ENCODE measurements around the gene FGF14.

FGF14 gene

DNA sequence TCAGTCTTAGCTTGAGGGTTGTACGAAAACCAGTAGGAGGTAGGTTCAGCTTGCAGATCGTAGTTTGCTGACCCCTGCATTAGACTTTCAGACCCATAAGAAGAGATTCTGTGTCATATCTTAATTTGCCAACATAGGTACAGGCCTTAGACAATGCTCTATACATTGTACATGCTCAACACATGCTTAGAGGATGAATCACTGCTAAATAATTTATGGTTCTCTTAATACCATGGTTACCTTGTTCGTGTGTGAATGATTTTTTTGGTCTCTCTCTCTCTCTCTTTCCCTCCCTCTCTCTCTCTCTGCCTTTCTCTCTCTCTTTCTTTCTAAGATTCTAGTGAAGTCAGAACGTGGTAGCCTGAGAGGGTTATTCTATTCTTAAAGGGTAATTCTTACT lies 112.2 kb downstream of the FGF14 start:
- no peak for TF ChIP-seq ZFX (IDR thresholded peaks at IDR 0.05; ENCODE audit: borderline replicate concordance)
- TF ChIP-seq, protein P1, sequence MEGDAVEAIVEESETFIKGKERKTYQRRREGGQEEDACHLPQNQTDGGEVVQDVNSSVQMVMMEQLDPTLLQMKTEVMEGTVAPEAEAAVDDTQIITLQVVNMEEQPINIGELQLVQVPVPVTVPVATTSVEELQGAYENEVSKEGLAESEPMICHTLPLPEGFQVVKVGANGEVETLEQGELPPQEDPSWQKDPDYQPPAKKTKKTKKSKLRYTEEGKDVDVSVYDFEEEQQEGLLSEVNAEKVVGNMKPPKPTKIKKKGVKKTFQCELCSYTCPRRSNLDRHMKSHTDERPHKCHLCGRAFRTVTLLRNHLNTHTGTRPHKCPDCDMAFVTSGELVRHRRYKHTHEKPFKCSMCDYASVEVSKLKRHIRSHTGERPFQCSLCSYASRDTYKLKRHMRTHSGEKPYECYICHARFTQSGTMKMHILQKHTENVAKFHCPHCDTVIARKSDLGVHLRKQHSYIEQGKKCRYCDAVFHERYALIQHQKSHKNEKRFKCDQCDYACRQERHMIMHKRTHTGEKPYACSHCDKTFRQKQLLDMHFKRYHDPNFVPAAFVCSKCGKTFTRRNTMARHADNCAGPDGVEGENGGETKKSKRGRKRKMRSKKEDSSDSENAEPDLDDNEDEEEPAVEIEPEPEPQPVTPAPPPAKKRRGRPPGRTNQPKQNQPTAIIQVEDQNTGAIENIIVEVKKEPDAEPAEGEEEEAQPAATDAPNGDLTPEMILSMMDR (IDR thresholded peaks at IDR 0.05): no peak
- no peak overlapping the region for H3K27ac ChIP-seq

- TF ChIP-seq, protein P1 (IDR thresholded peaks at IDR 0.05): no peak
- TF ChIP-seq ZFX (IDR thresholded peaks at IDR 0.05; ENCODE audit: borderline replicate concordance): no peak
- no peak overlapping the region for H3K27ac ChIP-seq
These were observed 115.5 kb downstream of the FGF14 start for GRCh38 chr13:102286326-102286725.

- TF ChIP-seq, protein P1 (IDR thresholded peaks at IDR 0.05): no peak
- no peak for TF ChIP-seq ZFX (IDR thresholded peaks at IDR 0.05; ENCODE audit: borderline replicate concordance)
These were observed 121.5 kb downstream of the FGF14 start for GRCh38 chr13:102280366-102280765.

GRCh38 chr13:102277286-102277685 lies 124.6 kb downstream of the FGF14 start:
- TF ChIP-seq, protein P1 (IDR thresholded peaks at IDR 0.05): no peak
- no peak for TF ChIP-seq ZFX (IDR thresholded peaks at IDR 0.05; ENCODE audit: borderline replicate concordance)
- H3K27ac ChIP-seq: no peak overlapping the region

More at GRCh38 chr13:102280366-102280765, 121.5 kb downstream of the FGF14 start:
- no peak overlapping the region for H3K27ac ChIP-seq

DNA sequence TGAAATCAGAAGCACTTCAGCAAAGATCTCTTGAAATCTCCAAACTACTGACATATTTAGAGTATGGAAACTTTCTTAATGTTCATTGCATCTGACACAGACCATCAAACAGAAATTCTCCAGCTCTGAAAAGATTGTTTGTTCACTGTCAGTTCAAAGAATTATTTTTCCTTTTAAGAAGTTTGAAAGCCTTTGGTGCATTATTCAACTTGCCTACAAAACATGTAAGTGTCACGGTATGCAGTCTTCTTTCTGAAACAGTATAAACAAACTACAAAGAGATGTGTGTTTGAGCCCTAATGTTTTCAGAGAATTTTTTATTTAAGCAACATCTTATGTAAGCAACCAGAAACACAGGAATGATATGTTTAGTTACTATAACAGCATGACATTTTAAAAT lies 125.4 kb downstream of the FGF14 start:
- no peak overlapping the region for H3K27ac ChIP-seq
- TF ChIP-seq ZFX (IDR thresholded peaks at IDR 0.05; ENCODE audit: borderline replicate concordance): no peak
- TF ChIP-seq, protein P1 (IDR thresholded peaks at IDR 0.05): no peak

GRCh38 chr13:102275969-102276368 lies 125.9 kb downstream of the FGF14 start:
- no peak for TF ChIP-seq ZFX (IDR thresholded peaks at IDR 0.05; ENCODE audit: borderline replicate concordance)
- TF ChIP-seq, protein P1 (IDR thresholded peaks at IDR 0.05): no peak
- no peak overlapping the region for H3K27ac ChIP-seq

DNA sequence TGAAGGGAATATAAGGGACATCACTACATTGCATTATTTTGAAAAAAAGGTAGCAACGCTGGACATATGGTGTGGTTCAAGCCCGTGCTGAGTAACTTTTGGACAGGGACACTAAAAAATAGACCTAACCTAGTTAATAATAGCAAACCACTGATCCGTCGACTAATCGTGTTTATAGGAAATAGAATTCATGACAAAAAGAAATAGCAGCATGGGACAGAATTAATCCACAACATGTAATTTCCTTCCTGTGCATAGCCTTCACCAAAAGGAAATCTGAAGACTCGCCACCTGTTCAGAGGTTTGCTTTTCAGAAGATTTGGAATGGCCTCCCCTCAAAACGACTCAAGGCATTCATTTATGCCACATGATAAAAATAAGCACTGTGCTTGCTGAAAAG lies 128.7 kb downstream of the FGF14 start:
- no peak for TF ChIP-seq ZFX (IDR thresholded peaks at IDR 0.05; ENCODE audit: borderline replicate concordance)
- TF ChIP-seq, protein P1 (IDR thresholded peaks at IDR 0.05): no peak
- H3K27ac ChIP-seq: no peak overlapping the region

Data from 22Rv1 (cell line).